ENCODE data around the gene PDCD4.

Gene PDCD4

DNA sequence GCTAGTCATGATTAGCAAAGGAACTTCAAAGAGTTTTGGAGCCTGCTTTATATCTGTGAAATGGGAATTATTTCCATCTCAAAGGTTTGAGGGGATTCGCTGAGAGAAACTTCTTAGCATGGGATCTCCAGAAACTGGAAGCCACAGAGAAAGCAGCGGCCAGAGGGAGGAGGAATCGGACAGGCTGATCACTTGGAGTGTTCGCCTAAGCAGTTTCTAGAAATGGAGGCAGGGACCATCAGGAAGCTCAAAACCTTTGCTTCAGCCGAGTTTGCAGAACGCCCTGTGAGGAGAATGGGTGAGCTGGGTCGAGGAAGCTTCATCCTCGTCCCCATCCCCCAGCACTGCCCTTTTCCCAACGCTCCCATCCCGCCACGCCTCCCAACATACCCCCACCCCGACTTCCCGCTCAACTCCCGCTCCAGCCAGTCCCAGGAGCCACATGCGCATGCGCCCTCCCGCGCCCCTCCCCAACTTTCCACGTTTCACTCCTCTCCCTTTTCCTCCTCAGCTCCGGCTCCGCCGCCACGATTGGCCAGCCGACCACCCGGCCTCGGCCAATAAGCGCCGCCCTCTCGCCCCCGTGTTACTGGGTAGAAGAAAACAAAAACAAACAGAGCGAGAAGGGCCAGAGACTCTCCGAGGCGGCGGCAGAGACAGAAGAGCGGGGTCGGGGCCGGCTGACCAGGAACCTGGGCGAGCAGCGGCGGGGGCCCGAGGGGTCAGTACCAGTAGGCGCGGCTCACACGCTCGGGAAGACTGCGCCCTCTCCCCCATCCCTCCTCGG lies at the start of gene PDCD4:
Gene PDCD4, plus strand, starts transcription at position 631 of the 787 bp plus-strand sequence. CDS start 4,100 bp downstream, outside the sequence.
- DNase-seq (ENCODE audit: low read depth): peak; percentile 73
- peak within 1 kb of the TSS; percentile 90 for H3K4me3 ChIP-seq (ENCODE audit: low read depth, low read length)
- no peak for TF ChIP-seq CTCF (IDR thresholded peaks at IDR 0.05; ENCODE audit: low read depth, low read length, missing control alignments)

DNA sequence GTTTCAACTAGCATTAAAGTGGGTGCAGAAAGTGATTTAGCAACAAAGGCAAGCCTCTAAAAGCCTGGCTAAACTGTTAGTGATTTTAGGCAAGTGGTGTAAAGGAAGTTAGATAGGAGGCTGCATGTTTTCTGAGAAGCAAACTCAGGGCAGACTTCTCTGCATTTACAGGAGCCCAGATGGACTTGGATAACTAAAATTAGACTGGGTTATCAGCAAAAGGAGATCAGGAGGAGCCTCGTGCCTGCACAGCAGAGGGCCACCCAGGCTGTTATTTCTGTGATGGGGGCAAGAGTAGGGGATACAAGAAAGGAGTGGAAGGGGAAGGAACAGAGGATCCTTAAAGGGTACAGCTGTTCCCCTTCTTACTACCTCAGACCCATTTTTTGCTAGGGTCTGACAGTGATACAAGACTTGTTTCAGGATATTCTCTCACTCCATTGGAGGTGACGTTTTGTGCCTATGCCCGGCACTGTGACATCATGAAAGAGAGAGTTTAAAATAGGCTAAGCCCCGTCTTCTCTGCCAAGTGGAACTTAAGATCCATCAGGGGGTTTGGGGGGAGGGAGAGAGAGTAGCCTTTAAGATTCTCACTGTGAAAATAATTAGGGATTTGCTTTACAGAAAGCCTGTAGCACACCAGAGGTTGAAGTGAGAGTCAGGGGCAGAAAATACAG lies 49.6 kb upstream of the PDCD4 start:
- DNase-seq (ENCODE audit: low read depth): no peak
- H3K4me3 ChIP-seq (ENCODE audit: low read depth, low read length): no peak overlapping the region
- TF ChIP-seq CTCF (IDR thresholded peaks at IDR 0.05; ENCODE audit: low read depth, low read length, missing control alignments): no peak

DNA sequence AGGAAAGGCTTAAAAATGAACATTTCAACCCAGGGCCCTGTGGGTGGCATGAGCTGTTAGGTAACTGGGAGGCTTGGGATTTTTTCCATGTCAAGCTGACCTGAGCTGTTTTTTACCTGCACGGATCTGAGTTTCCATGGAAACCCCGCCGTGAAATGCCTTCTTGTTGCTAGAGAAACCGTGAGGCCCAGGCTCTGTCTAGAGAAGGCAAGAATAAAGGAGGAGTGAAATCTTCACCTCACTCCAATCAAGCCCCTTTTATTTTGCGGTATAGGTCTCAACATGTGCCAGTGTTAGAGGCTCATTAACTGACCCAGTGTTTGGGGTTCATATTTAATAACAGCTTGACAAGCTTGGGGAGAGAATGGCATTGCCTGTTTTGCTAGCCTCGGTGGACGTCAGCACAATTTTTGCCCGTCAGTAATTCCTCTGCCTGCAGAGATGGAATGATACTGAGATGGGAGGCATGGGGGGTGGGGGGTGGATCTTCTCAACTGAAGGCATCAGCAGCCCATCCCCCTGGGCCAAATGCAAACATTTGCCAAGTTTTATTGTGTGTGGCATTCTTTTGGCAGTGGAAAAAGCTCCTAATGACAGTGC lies 48.9 kb upstream of the PDCD4 start:
- DNase-seq (ENCODE audit: low read depth): no peak
- TF ChIP-seq CTCF (IDR thresholded peaks at IDR 0.05; ENCODE audit: low read depth, low read length, missing control alignments): no peak
- H3K4me3 ChIP-seq (ENCODE audit: low read depth, low read length): no peak overlapping the region

DNA sequence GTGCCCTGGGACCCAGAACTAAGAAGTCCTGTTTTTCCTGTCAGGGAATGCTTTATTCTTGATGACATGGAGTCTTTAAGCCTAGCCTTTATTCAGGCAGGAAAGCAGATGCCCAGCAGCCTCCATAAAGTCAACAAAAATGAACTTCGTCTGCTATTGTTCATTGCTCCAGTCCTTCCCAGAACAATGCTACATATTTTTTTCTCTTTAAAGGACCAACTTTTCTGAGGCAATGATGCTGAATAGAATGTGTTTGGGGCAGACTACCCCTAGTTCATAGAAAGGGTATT lies 47.6 kb upstream of the PDCD4 start:
- no peak overlapping the region for H3K4me3 ChIP-seq (ENCODE audit: low read depth, low read length)
- DNase-seq (ENCODE audit: low read depth): no peak
- TF ChIP-seq CTCF (IDR thresholded peaks at IDR 0.05; ENCODE audit: low read depth, low read length, missing control alignments): no peak

GRCh38 chr10:110824660-110825059 lies 47.1 kb upstream of the PDCD4 start:
- no peak for TF ChIP-seq CTCF (IDR thresholded peaks at IDR 0.05; ENCODE audit: low read depth, low read length, missing control alignments)
- DNase-seq (ENCODE audit: low read depth): no peak
- no peak overlapping the region for H3K4me3 ChIP-seq (ENCODE audit: low read depth, low read length)

DNA sequence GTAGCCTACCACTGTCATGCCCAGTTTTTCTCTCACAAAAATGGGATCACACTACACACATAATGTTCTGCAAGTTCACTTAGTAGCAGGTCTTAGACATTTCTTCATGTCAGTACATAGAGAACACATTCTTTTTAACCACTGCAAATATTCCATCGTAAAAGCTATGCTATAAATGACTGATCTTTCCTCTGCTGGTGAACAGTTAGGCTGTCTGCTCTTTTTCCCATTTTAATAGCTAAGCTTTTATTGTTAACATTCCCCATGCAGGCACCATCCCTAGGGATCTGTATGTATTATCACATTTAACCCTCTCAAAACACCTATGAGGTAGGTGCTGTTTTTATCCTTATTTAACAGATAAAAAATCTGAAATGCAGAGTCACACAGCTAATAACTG lies 46.2 kb upstream of the PDCD4 start:
- no peak for TF ChIP-seq CTCF (IDR thresholded peaks at IDR 0.05; ENCODE audit: low read depth, low read length, missing control alignments)
- no peak for DNase-seq (ENCODE audit: low read depth)
- H3K4me3 ChIP-seq (ENCODE audit: low read depth, low read length): no peak overlapping the region
